ENCODE measurements around the gene ZNF621. TPM values are rescaled to one million over a fixed set of nuclear protein-coding genes. Genes with fewer than 3 reads are reported as not detected.

ZNF621 gene
- total RNA-seq, 1 donor from 2014 or later, result 29.0 TPM

DNA sequence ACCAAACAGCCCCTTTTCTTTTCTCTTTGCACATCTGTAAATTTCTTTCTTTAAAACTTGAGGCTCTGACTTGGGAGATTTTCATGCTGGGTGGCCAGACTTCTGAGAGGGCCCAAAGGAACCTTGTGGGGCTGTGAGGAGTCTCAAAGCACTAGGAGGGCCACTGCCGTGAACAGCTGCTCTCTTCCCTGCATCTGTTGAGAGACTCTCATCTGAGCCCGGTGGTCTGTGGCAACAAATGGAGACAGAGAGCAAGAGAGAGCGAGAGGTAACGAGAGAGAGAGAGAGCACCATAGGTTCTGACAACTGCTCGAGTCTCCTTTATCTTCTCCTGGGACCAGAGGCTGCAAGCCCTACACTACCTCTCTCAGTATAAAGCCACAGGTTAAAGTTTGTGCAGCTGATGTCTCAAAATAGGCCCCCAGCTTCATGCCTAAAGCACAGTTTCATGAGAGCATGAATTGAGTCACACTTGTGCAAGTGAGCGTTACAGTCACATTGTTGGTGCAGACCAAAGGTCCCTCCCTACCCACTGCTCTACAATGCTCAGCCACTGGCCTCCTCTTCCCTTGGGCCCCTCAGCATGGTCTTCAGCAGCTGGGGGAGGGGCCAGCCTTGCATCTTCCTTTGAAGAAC, 60.7 kb downstream of the ZNF621 start:
- Mint-ChIP-seq H3K4me3 (ENCODE audit: low read depth) (no peak overlapping the region), H3K9me3 (ENCODE audit: low read depth) (no peaks in the 10 kb centered on the region), H3K27ac (no peak overlapping the region), H3K36me3 (ENCODE audit: insufficient read depth) (no peaks in the 10 kb centered on the region), H3K27me3 (peaks cover 47% of the 10 kb centered on the region), H3K4me1 (ENCODE audit: low read depth) (peaks cover 13% of the 10 kb centered on the region)
- DNase-seq (ENCODE audit: low spot score, unreplicated experiment), result no peak
- TF ChIP-seq, protein P1, sequence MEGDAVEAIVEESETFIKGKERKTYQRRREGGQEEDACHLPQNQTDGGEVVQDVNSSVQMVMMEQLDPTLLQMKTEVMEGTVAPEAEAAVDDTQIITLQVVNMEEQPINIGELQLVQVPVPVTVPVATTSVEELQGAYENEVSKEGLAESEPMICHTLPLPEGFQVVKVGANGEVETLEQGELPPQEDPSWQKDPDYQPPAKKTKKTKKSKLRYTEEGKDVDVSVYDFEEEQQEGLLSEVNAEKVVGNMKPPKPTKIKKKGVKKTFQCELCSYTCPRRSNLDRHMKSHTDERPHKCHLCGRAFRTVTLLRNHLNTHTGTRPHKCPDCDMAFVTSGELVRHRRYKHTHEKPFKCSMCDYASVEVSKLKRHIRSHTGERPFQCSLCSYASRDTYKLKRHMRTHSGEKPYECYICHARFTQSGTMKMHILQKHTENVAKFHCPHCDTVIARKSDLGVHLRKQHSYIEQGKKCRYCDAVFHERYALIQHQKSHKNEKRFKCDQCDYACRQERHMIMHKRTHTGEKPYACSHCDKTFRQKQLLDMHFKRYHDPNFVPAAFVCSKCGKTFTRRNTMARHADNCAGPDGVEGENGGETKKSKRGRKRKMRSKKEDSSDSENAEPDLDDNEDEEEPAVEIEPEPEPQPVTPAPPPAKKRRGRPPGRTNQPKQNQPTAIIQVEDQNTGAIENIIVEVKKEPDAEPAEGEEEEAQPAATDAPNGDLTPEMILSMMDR (IDR thresholded peaks at IDR 0.05; ENCODE audit: unreplicated experiment), result no peak

DNA sequence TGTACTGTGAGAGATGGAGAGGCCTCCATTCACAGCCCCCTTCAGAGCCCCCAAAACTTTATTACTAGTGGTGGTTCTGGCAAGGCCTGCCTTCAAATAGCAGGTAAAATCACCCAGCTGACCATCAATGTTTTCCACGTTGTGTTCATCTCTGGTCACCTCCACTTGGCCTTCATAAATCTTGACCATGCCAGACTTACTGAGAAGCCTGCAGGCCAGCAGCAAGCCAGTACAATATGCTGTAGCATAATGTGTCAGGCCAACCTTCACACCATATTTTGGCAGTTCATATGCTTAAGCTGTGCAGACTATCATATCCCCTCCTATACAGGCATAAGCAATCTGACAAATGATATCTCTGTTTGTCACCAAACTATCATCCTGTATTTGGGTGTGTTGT, 62.1 kb downstream of the ZNF621 start:
- H3K4me1 Mint-ChIP-seq (ENCODE audit: low read depth), result peaks cover 13% of the 10 kb centered on the region
- TF ChIP-seq, protein P1 (IDR thresholded peaks at IDR 0.05; ENCODE audit: unreplicated experiment), result no peak
- peaks cover 50% of the 10 kb centered on the region for H3K27me3 Mint-ChIP-seq
- no peak overlapping the region for H3K4me3 Mint-ChIP-seq (ENCODE audit: low read depth)
- no peaks in the 10 kb centered on the region for H3K9me3 Mint-ChIP-seq (ENCODE audit: low read depth)
- no peaks in the 10 kb centered on the region for H3K36me3 Mint-ChIP-seq (ENCODE audit: insufficient read depth)
- DNase-seq (ENCODE audit: low spot score, unreplicated experiment), result no peak
- no peak overlapping the region for H3K27ac Mint-ChIP-seq

DNA sequence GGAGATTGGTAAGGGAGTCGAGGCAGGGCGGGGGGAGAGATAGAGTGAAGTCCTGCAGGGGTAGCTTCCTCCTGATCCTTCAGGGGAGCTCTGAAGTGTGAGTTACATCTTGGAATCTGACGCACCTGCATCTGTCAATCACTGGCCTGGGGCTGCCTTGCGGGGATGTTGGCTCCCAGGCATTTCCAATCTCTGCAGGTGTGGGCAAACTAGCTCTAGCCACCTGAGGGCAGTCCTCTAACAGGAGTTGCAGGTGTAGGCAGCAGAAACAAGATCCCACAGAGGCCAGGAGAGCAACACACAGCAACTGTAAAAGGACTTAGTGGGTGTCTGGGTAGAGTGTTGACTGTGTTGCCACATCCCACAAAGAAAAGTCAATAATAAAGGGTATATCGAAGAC, 63.6 kb downstream of the ZNF621 start:
- H3K27ac Mint-ChIP-seq, result no peak overlapping the region
- TF ChIP-seq, protein P1 (IDR thresholded peaks at IDR 0.05; ENCODE audit: unreplicated experiment), result peak; percentile 18
- no peaks in the 10 kb centered on the region for H3K36me3 Mint-ChIP-seq (ENCODE audit: insufficient read depth)
- H3K4me3 Mint-ChIP-seq (ENCODE audit: low read depth), result no peak overlapping the region
- peaks cover 42% of the 10 kb centered on the region for H3K27me3 Mint-ChIP-seq
- peaks cover 13% of the 10 kb centered on the region for H3K4me1 Mint-ChIP-seq (ENCODE audit: low read depth)
- no peak for DNase-seq (ENCODE audit: low spot score, unreplicated experiment)
- H3K9me3 Mint-ChIP-seq (ENCODE audit: low read depth), result no peaks in the 10 kb centered on the region

Other genes with a start within 250 kb of the ZNF621 start
- 103 and 105 TPM in 2 replicates for gene EIF1B, start 215.3 kb upstream of the ZNF621 start, total RNA-seq
- 1.3 and 1.4 TPM in 2 replicates for gene ENTPD3, start 137.8 kb upstream of the ZNF621 start, total RNA-seq
- gene RPL14, start 67.6 kb upstream of the ZNF621 start, total RNA-seq, result 1,767 and 1,811 TPM in 2 replicates
- 7.3 and 7.8 TPM in 2 replicates for gene ZNF619, start 47.8 kb upstream of the ZNF621 start, total RNA-seq
- gene ZNF620, start 18.9 kb upstream of the ZNF621 start, total RNA-seq, result 23.0 and 26.2 TPM in 2 replicates